Measurements from ENCODE around the gene WDR27. TPM values are rescaled to one million over a fixed set of nuclear protein-coding genes. Genes with fewer than 3 reads are reported as not detected.
A peak's percentile ranks its signal among the peaks of the same experiment; 100 is the strongest.

The WDR27 gene
- total RNA-seq, 2 experiments from 2014 or later, result 34.3 to 36.2 TPM

GRCh38 chr6:169589699-169590257 is 112.1 kb downstream of the WDR27 start:
- DNase-seq (peak; percentile 18), ATAC-seq (peak; percentile 93)
- Mint-ChIP-seq H3K9me3 (ENCODE audit: low read depth) (no peaks in the 10 kb centered on the region), H3K27ac (peak overlapping the region; percentile 75), H3K27me3 (no peaks in the 10 kb centered on the region), H3K4me3 (peak overlapping the region; percentile 10), H3K4me1 (peaks cover 25% of the 10 kb centered on the region), H3K36me3 (ENCODE audit: low read depth) (no peaks in the 10 kb centered on the region)
- CTCF ChIA-PET, result no interaction called here
- POLR2A ChIA-PET, result no interaction called here
- intact Hi-C loops (cut with DNase I, micrococcal nuclease), result loop anchor here (2.0 kb wide), 2 partner anchors 33 to 59 kb away; no protein-coding TSS in a partner anchor

- ATAC-seq, result peak; percentile 65
- H3K4me1 Mint-ChIP-seq, result peaks cover 29% of the 10 kb centered on the region
- H3K27me3 Mint-ChIP-seq, result no peaks in the 10 kb centered on the region
- intact Hi-C loops (cut with DNase I, micrococcal nuclease), result loop anchor here (2.0 kb wide), 2 partner anchors 32 to 58 kb away; no protein-coding TSS in a partner anchor
- POLR2A ChIA-PET, result no interaction called here
- CTCF ChIA-PET, result no interaction called here
- no peak overlapping the region for H3K4me3 Mint-ChIP-seq
- peak; percentile 51 for DNase-seq
- no peaks in the 10 kb centered on the region for H3K36me3 Mint-ChIP-seq (ENCODE audit: low read depth)
- no peak overlapping the region for H3K27ac Mint-ChIP-seq
- H3K9me3 Mint-ChIP-seq (ENCODE audit: low read depth), result no peaks in the 10 kb centered on the region
Observed at GRCh38 chr6:169589293-169589692, 112.5 kb downstream of the WDR27 start.

GRCh38 chr6:169587975-169588374 is 113.9 kb downstream of the WDR27 start:
- Mint-ChIP-seq H3K9me3 (ENCODE audit: low read depth) (no peaks in the 10 kb centered on the region), H3K36me3 (ENCODE audit: low read depth) (no peaks in the 10 kb centered on the region), H3K4me1 (peaks cover 39% of the 10 kb centered on the region), H3K27me3 (no peaks in the 10 kb centered on the region), H3K4me3 (no peak overlapping the region), H3K27ac (no peak overlapping the region)
- intact Hi-C loops (cut with DNase I, micrococcal nuclease), result loop anchor here (2.0 kb wide), 2 partner anchors 31 to 57 kb away; no protein-coding TSS in a partner anchor
- no peak for DNase-seq
- ATAC-seq, result no peak
- ChIA-PET CTCF (no interaction called here), POLR2A (no interaction called here)

GRCh38 chr6:169583886-169584541 is 117.8 kb downstream of the WDR27 start:
- intact Hi-C loops (cut with DNase I, micrococcal nuclease), result no loop called here
- peaks cover 18% of the 10 kb centered on the region for H3K4me1 Mint-ChIP-seq
- ChIA-PET CTCF (interaction anchor here (0.6 to 1.3 kb wide), 3 partner anchors 28 to 384 kb away, joined by 3 read pairs; no protein-coding TSS in a partner anchor), POLR2A (interaction anchor here (0.7 kb wide), 1 partner anchor 28 kb away, joined by 3 read pairs; no protein-coding TSS in a partner anchor)
- ATAC-seq, result peak; percentile 71
- no peak overlapping the region for H3K27ac Mint-ChIP-seq
- no peaks in the 10 kb centered on the region for H3K9me3 Mint-ChIP-seq (ENCODE audit: low read depth)
- DNase-seq, result no peak
- H3K4me3 Mint-ChIP-seq, result no peak overlapping the region
- H3K36me3 Mint-ChIP-seq (ENCODE audit: low read depth), result peaks cover 8% of the 10 kb centered on the region
- H3K27me3 Mint-ChIP-seq, result no peaks in the 10 kb centered on the region

GRCh38 chr6:169579407-169580111 is 122.3 kb downstream of the WDR27 start:
- Mint-ChIP-seq H3K4me3 (no peak overlapping the region), H3K27me3 (no peaks in the 10 kb centered on the region), H3K27ac (no peak overlapping the region), H3K9me3 (ENCODE audit: low read depth) (no peaks in the 10 kb centered on the region), H3K36me3 (ENCODE audit: low read depth) (peaks cover 10% of the 10 kb centered on the region), H3K4me1 (peaks cover 12% of the 10 kb centered on the region)
- ChIA-PET POLR2A (no interaction called here), CTCF (interaction anchor here (0.6 to 1.1 kb wide), 3 partner anchors 9 to 495 kb away, joined by 3 read pairs; no protein-coding TSS in a partner anchor)
- intact Hi-C loops (cut with DNase I, micrococcal nuclease), result no loop called here
- DNase-seq, result no peak
- no peak for ATAC-seq

GRCh38 chr6:169577974-169578373 is 123.9 kb downstream of the WDR27 start:
- H3K27ac Mint-ChIP-seq, result no peak overlapping the region
- ChIA-PET CTCF (interaction anchor here (0.7 kb wide), 1 partner anchor 75 kb away, joined by 4 read pairs; no protein-coding TSS in a partner anchor), POLR2A (no interaction called here)
- DNase-seq (no peak), ATAC-seq (no peak)
- no peaks in the 10 kb centered on the region for H3K4me1 Mint-ChIP-seq
- intact Hi-C loops (cut with DNase I, micrococcal nuclease), result no loop called here
- no peaks in the 10 kb centered on the region for H3K9me3 Mint-ChIP-seq (ENCODE audit: low read depth)
- no peaks in the 10 kb centered on the region for H3K27me3 Mint-ChIP-seq
- H3K4me3 Mint-ChIP-seq, result no peak overlapping the region
- H3K36me3 Mint-ChIP-seq (ENCODE audit: low read depth), result peaks cover 10% of the 10 kb centered on the region

GRCh38 chr6:169577236-169577635 is 124.6 kb downstream of the WDR27 start:
- DNase-seq, result no peak
- POLR2A ChIA-PET, result no interaction called here
- no peak overlapping the region for H3K4me3 Mint-ChIP-seq
- no peak for ATAC-seq
- CTCF ChIA-PET, result interaction anchor here (0.7 kb wide), 1 partner anchor 75 kb away, joined by 4 read pairs; no protein-coding TSS in a partner anchor
- H3K4me1 Mint-ChIP-seq, result no peaks in the 10 kb centered on the region
- H3K9me3 Mint-ChIP-seq (ENCODE audit: low read depth), result no peaks in the 10 kb centered on the region
- H3K27ac Mint-ChIP-seq, result no peak overlapping the region
- no peaks in the 10 kb centered on the region for H3K27me3 Mint-ChIP-seq
- H3K36me3 Mint-ChIP-seq (ENCODE audit: low read depth), result peaks cover 7% of the 10 kb centered on the region
- intact Hi-C loops (cut with DNase I, micrococcal nuclease), result no loop called here

- POLR2A ChIA-PET, result no interaction called here
- Mint-ChIP-seq H3K9me3 (ENCODE audit: low read depth) (no peaks in the 10 kb centered on the region), H3K4me3 (no peak overlapping the region), H3K27me3 (no peaks in the 10 kb centered on the region), H3K27ac (no peak overlapping the region), H3K36me3 (ENCODE audit: low read depth) (peaks cover 2% of the 10 kb centered on the region), H3K4me1 (no peaks in the 10 kb centered on the region)
- intact Hi-C loops (cut with DNase I, micrococcal nuclease), result no loop called here
- ATAC-seq (no peak), DNase-seq (no peak)
- CTCF ChIA-PET, result no interaction called here
Observed at GRCh38 chr6:169575821-169576220, 126.0 kb downstream of the WDR27 start.

- H3K9me3 Mint-ChIP-seq (ENCODE audit: low read depth), result no peaks in the 10 kb centered on the region
- ChIA-PET CTCF (no interaction called here), POLR2A (no interaction called here)
- ATAC-seq (no peak), DNase-seq (no peak)
- H3K27ac Mint-ChIP-seq, result no peak overlapping the region
- H3K4me3 Mint-ChIP-seq, result no peak overlapping the region
- no peaks in the 10 kb centered on the region for H3K27me3 Mint-ChIP-seq
- no peaks in the 10 kb centered on the region for H3K4me1 Mint-ChIP-seq
- intact Hi-C loops (cut with DNase I, micrococcal nuclease), result no loop called here
- H3K36me3 Mint-ChIP-seq (ENCODE audit: low read depth), result peaks cover 3% of the 10 kb centered on the region
Observed at GRCh38 chr6:169575365-169575764, 126.5 kb downstream of the WDR27 start.

- ChIA-PET POLR2A (no interaction called here), CTCF (no interaction called here)
- no peak overlapping the region for H3K4me3 Mint-ChIP-seq
- H3K27ac Mint-ChIP-seq, result no peak overlapping the region
- no peak for DNase-seq
- no peaks in the 10 kb centered on the region for H3K9me3 Mint-ChIP-seq (ENCODE audit: low read depth)
- no peak for ATAC-seq
- no peaks in the 10 kb centered on the region for H3K27me3 Mint-ChIP-seq
- intact Hi-C loops (cut with DNase I, micrococcal nuclease), result no loop called here
- no peaks in the 10 kb centered on the region for H3K4me1 Mint-ChIP-seq
- peaks cover 3% of the 10 kb centered on the region for H3K36me3 Mint-ChIP-seq (ENCODE audit: low read depth)
Observed at GRCh38 chr6:169574420-169574819, 127.4 kb downstream of the WDR27 start.

GRCh38 chr6:169573883-169574282 is 127.9 kb downstream of the WDR27 start:
- CTCF ChIA-PET, result no interaction called here
- H3K4me1 Mint-ChIP-seq, result peaks cover under 1% of the 10 kb centered on the region

More at GRCh38 chr6:169573883-169574282, 127.9 kb downstream of the WDR27 start:
- DNase-seq (no peak), ATAC-seq (no peak)
- Mint-ChIP-seq H3K4me3 (no peak overlapping the region), H3K27ac (no peak overlapping the region), H3K36me3 (ENCODE audit: low read depth) (peaks cover 3% of the 10 kb centered on the region), H3K27me3 (no peaks in the 10 kb centered on the region), H3K9me3 (ENCODE audit: low read depth) (no peaks in the 10 kb centered on the region)
- POLR2A ChIA-PET, result no interaction called here
- intact Hi-C loops (cut with DNase I, micrococcal nuclease), result no loop called here
